Esophagus squamous epithelium (tissue), 4 donors: ENCODE results near the gene CYTH3.

Experiments
- POLR2A ChIP-seq, 4 donors: fragments of 450-650 bp; IDR thresholded peaks; one replicate each; pipeline ENCODE4 v1.6.1; 2017; ENCODE audit warnings: antibody characterized with exemption in 4 of 4, mild to moderate bottlenecking in 4 of 4, moderate library complexity in 3 of 4
- TF ChIP-seq, protein P1 (sequence below), 6 experiments: fragments of 450-650 bp in 4 of 6; fragments of 200-600 bp in 2 of 6; sonication (generic) in 2 of 6; IDR thresholded peaks; one replicate each; pipeline ENCODE4 v1.5.1; 2016 to 2019; ENCODE audit warnings: antibody characterized with exemption in 6 of 6, mild to moderate bottlenecking in 4 of 6, moderate library complexity in 4 of 6

DNA sequence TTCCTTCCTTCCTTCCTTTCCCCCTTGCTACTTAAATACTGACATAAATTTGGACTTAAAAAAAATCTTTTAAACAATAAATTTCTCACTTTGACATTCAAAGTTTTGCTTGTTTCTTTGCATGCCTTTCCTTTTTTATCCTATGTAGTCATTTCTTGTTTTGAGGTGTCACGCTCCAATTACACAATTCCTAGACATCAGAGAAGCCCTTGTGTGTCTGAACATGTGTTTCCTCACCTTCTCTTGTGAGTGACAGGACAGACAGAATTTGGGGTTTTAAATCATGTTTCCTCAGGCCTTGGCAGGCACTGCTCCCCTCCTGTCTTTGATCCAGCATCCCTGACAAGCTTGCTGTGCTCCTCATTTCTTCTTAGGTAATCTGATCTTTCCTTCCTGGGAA, 91.3 kb downstream of the CYTH3 start:
- TF ChIP-seq, protein P1, sequence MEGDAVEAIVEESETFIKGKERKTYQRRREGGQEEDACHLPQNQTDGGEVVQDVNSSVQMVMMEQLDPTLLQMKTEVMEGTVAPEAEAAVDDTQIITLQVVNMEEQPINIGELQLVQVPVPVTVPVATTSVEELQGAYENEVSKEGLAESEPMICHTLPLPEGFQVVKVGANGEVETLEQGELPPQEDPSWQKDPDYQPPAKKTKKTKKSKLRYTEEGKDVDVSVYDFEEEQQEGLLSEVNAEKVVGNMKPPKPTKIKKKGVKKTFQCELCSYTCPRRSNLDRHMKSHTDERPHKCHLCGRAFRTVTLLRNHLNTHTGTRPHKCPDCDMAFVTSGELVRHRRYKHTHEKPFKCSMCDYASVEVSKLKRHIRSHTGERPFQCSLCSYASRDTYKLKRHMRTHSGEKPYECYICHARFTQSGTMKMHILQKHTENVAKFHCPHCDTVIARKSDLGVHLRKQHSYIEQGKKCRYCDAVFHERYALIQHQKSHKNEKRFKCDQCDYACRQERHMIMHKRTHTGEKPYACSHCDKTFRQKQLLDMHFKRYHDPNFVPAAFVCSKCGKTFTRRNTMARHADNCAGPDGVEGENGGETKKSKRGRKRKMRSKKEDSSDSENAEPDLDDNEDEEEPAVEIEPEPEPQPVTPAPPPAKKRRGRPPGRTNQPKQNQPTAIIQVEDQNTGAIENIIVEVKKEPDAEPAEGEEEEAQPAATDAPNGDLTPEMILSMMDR (IDR thresholded peaks at IDR 0.05): no peak
- TF ChIP-seq POLR2A (IDR thresholded peaks at IDR 0.05): no peak
